Colonic mucosa (tissue), 4 donors: ENCODE measurements around the gene PET100. TPM values are rescaled to one million over a fixed set of nuclear protein-coding genes. Genes with fewer than 3 reads are reported as not detected.

Source experiments
- DNase-seq: peaks from one replicate; pipeline ENCODE4 v3.0.0-alpha.2; 2020
- H3K27ac ChIP-seq: fragments of 200-600 bp; one replicate; pipeline ENCODE4 v1.8.0; 2021
- H3K27me3 ChIP-seq: fragments of 200-600 bp; one replicate; pipeline ENCODE4 v1.8.0; 2021
- H3K36me3 ChIP-seq: fragments of 200-600 bp; one replicate; pipeline ENCODE4 v1.8.0; 2021
- H3K4me1 ChIP-seq: fragments of 200-600 bp; one replicate; pipeline ENCODE4 v1.8.0; 2021; ENCODE audit warnings: mild to moderate bottlenecking
- H3K4me3 ChIP-seq: fragments of 200-600 bp; one replicate; pipeline ENCODE4 v1.8.0; 2021
- H3K9ac ChIP-seq, 2 donors: one replicate each; pipeline ENCODE4 v1.7.0; 2013; ENCODE audit warnings: control low read depth in 2 of 2, low read depth in 2 of 2, low read length in 2 of 2
- H3K9me3 ChIP-seq: fragments of 200-600 bp; one replicate; pipeline ENCODE4 v1.8.0; 2021
- intact Hi-C: fragments of 100-400 bp; cut with DNase I; formaldehyde crosslinking; loops from one replicate; pipeline ENCODE4 v1.14.1; 2022
- microRNA-seq: library from miRNA; unstranded; fragments of <30 nt; microRNA quantifications from one replicate; pipeline ENCODE4, GENCODE V29; 2019
- total RNA-seq, 2 donors: library from RNA; stranded (reverse); fragmentation: NEBNext Ultra II Directional in 1 of 2; extraction: Animal tissue kit (Norgen Biotek cat#: 25700) in 1 of 2; gene quantifications; one replicate each; pipeline ENCODE4 v1.2.1, GENCODE V29; 2021
- TF ChIP-seq, protein P1 (sequence below): fragments of 200-600 bp; IDR thresholded peaks from one replicate; pipeline ENCODE4 v1.8.0; 2022; ENCODE audit warnings: antibody characterized with exemption, mild to moderate bottlenecking
- donor health status: healthy.
- donor health status: DM: no; HTN: no; CAD: no.
- donor health status: DM: no; HTN: no; CAD: no.

The PET100 gene
- total RNA-seq, 2 donors from 2014 or later, result 118 to 141 TPM

GRCh38 chr19:7678971-7679751, 49.6 kb downstream of the PET100 start:
- TF ChIP-seq, protein P1, sequence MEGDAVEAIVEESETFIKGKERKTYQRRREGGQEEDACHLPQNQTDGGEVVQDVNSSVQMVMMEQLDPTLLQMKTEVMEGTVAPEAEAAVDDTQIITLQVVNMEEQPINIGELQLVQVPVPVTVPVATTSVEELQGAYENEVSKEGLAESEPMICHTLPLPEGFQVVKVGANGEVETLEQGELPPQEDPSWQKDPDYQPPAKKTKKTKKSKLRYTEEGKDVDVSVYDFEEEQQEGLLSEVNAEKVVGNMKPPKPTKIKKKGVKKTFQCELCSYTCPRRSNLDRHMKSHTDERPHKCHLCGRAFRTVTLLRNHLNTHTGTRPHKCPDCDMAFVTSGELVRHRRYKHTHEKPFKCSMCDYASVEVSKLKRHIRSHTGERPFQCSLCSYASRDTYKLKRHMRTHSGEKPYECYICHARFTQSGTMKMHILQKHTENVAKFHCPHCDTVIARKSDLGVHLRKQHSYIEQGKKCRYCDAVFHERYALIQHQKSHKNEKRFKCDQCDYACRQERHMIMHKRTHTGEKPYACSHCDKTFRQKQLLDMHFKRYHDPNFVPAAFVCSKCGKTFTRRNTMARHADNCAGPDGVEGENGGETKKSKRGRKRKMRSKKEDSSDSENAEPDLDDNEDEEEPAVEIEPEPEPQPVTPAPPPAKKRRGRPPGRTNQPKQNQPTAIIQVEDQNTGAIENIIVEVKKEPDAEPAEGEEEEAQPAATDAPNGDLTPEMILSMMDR, result no peak
- no peaks in the 10 kb centered on the region for H3K4me1 ChIP-seq
- H3K36me3 ChIP-seq, result no peaks in the 10 kb centered on the region
- intact Hi-C loops, result loop anchor here (10.0 kb wide), 1 partner anchor 324 kb away; no protein-coding TSS in a partner anchor
- no peaks in the 10 kb centered on the region for H3K27me3 ChIP-seq
- H3K9me3 ChIP-seq, result no peaks in the 10 kb centered on the region
- no peak overlapping the region for H3K9ac ChIP-seq
- no peak overlapping the region for H3K27ac ChIP-seq
- no peak overlapping the region for H3K4me3 ChIP-seq
- no peak for DNase-seq

- no peaks in the 10 kb centered on the region for H3K27me3 ChIP-seq
- H3K27ac ChIP-seq, result no peak overlapping the region
- H3K36me3 ChIP-seq, result no peaks in the 10 kb centered on the region
- H3K4me3 ChIP-seq, result peak overlapping the region; percentile 83
- H3K9ac ChIP-seq, result peak overlapping the region; percentile 90 to 99
- H3K9me3 ChIP-seq, result no peaks in the 10 kb centered on the region
- H3K4me1 ChIP-seq, result no peaks in the 10 kb centered on the region
- TF ChIP-seq, protein P1, result no peak
- DNase-seq, result no peak
- intact Hi-C loops, result loop anchor here (2.0 to 10.0 kb wide), 2 partner anchors 111 to 325 kb away; no protein-coding TSS in a partner anchor
Observed at GRCh38 chr19:7679771-7680605, 50.4 kb downstream of the PET100 start.

DNA sequence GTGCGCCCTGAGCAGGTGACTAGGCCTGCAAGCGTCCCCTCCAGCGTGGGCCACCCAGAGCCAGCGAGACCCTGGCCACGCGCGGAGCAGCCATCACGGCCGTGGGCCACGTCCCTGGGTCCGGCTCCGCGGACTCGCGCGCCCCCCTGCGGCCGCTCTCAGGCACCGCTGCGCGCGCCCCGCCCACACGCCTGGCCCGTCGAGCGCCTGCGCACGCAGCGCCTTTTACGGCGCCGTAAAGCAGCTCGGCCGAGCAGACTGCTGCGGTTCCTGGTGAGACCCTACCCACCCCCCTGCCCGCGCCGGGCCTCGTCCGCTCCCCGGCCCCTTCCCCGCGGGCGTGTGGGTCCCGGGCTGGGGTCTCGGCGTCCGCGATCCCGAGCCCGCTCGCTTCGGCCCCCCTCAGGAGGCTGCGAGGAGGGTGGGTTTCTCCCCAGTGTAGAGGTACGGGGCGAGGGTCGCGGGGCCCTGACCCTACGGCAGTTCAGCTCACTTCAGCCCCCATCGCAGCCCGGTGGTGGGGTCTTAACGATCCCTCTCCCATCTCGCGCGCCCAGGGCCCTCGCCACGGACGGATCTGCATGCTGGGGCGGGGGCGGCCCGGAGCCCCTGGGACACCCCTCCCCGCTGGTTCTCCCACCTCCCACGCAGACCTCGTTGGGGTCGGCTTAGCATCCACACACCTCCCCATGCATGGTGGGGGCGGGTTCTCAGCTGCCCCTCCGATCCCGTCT, 51.2 kb downstream of the PET100 start, which contains the start of gene TRAPPC5:
Gene TRAPPC5 (plus strand): TSS at position 228 of the 734 bp plus-strand sequence. CDS start 1,421 bp downstream, outside the sequence.
- no peaks in the 10 kb centered on the region for H3K9me3 ChIP-seq
- peak within 1 kb of the TSS; percentile 83 for H3K4me3 ChIP-seq
- peak; percentile 87 for DNase-seq
- H3K9ac ChIP-seq, result peak within 1 kb of the TSS; percentile 90 to 99
- TF ChIP-seq, protein P1, result peak; percentile 95
- intact Hi-C loops, result loop anchor here (2.0 kb wide), 1 partner anchor 112 kb away; no protein-coding TSS in a partner anchor
- H3K4me1 ChIP-seq, result no peaks in the 10 kb centered on the region
- H3K27me3 ChIP-seq, result no peaks in the 10 kb centered on the region
- no peaks in the 10 kb centered on the region for H3K36me3 ChIP-seq
- peak within 1 kb of the TSS; percentile 82 for H3K27ac ChIP-seq

Small RNA genes lying within 50 kb of the gene (microRNA-seq; reads per million reads assigned to microRNA genes)
- not detected for gene MIR6792

Other genes with a start within 250 kb of the PET100 start
- gene PEX11G, start 140.8 kb upstream of the PET100 start, total RNA-seq, result 1 to 10 TPM; 5.7 to 6.6 TPM
- gene ZNF358, start 113.7 kb upstream of the PET100 start, total RNA-seq, result 10 to 100 TPM; 20.2 to 44.1 TPM
- 10 to 100 TPM; 17.8 to 26.5 TPM for gene MCOLN1, start 107.2 kb upstream of the PET100 start, total RNA-seq
- gene PNPLA6, start 94.1 kb upstream of the PET100 start, total RNA-seq, result 100 to 1,000 TPM in 1 of 2 donors, 10 to 100 TPM in 1; 93.0 to 131 TPM
- 10 to 100 TPM; 41.1 to 55.4 TPM for gene CAMSAP3, start 33.9 kb upstream of the PET100 start, total RNA-seq
- gene XAB2, start 248 bp upstream of the PET100 start, total RNA-seq, result 10 to 100 TPM; 28.3 to 48.1 TPM
- under 1 TPM in 1 of 2 donors, not detected in 1; 0.32 TPM for gene PCP2, start 3.9 kb downstream of the PET100 start, total RNA-seq
- 100 to 1,000 TPM; 166 to 212 TPM for gene STXBP2, start 7.3 kb downstream of the PET100 start, total RNA-seq
- not detected for gene RETN, start 39.3 kb downstream of the PET100 start, total RNA-seq
- gene MCEMP1, start 47.3 kb downstream of the PET100 start, total RNA-seq, result under 1 TPM in 1 of 2 donors, not detected in 1; 0.20 TPM
- 100 to 1,000 TPM; 107 to 139 TPM for gene TRAPPC5, start 51.0 kb downstream of the PET100 start, total RNA-seq
- gene FCER2, start 72.3 kb downstream of the PET100 start, total RNA-seq, result 1 to 10 TPM in 1 of 2 donors, under 1 TPM in 1; 0.35 to 1.3 TPM
- under 1 TPM; 0.17 to 0.53 TPM for gene CLEC4G, start 102.3 kb downstream of the PET100 start, total RNA-seq
- 10 to 100 TPM in 1 of 2 donors, 1 to 10 TPM in 1; 4.0 to 12.1 TPM for gene CD209, start 117.7 kb downstream of the PET100 start, total RNA-seq
- not detected for gene CLEC4M, start 133.4 kb downstream of the PET100 start, total RNA-seq
- 10 to 100 TPM; 10.6 to 12.0 TPM for gene EVI5L, start 200.4 kb downstream of the PET100 start, total RNA-seq
- gene PRR36, start 244.6 kb downstream of the PET100 start, total RNA-seq, result under 1 TPM; 0.22 to 0.37 TPM